Mucosa of descending colon (tissue), 3 donors: Measurements from ENCODE around the gene C22orf31. TPM values are rescaled to one million over a fixed set of nuclear protein-coding genes. Genes with fewer than 3 reads are reported as not detected.
"Not testable (repeated sequence)": the region's sequence is repeated elsewhere in the genome, so short reads cannot be mapped to it uniquely, and the experiment has no call there.

Experiments used
- ATAC-seq: fragments of 200-7000 bp; cut with Tn5 transposase; one replicate; pipeline ENCODE4 v1.9.1; 2020; ENCODE audit warnings: mild to moderate bottlenecking, moderate library complexity
- DNase-seq, 3 donors: peaks; one replicate each; pipeline ENCODE4 v3.0.0-alpha.2; 2020
- H3K36me3 ChIP-seq: fragments of 200-600 bp; one replicate; pipeline ENCODE4 v1.8.0; 2021; ENCODE audit warnings: low read depth, mild to moderate bottlenecking
- H3K4me1 ChIP-seq: fragments of 200-600 bp; one replicate; pipeline ENCODE4 v1.8.0; 2021; ENCODE audit warnings: low read depth, mild to moderate bottlenecking
- H3K4me3 ChIP-seq: fragments of 200-600 bp; one replicate; pipeline ENCODE4 v1.8.0; 2021; ENCODE audit warnings: mild to moderate bottlenecking
- H3K9me3 ChIP-seq: fragments of 200-600 bp; one replicate; pipeline ENCODE4 v1.8.0; 2021; ENCODE audit warnings: mild to moderate bottlenecking
- intact Hi-C, 2 donors: fragments of 100-400 bp; cut with DNase I in 1 of 2; cut with micrococcal nuclease in 1 of 2; formaldehyde crosslinking; loops; one replicate each; pipeline versions ENCODE4 v1.11.0 to v1.11.1; 2022; cut with DNase I, micrococcal nuclease
- total RNA-seq, 3 donors: library from RNA; stranded (reverse); fragmentation: NEBNext Ultra II Directional in 2 of 3; extraction: Animal tissue kit (Norgen Biotek cat#: 25700) in 2 of 3; gene quantifications; one replicate each; pipeline versions ENCODE4 v1.2.1 to v1.2.4, GENCODE V29; 2021 to 2023
- TF ChIP-seq, protein P1 (sequence below): fragments of 200-600 bp; IDR thresholded peaks from one replicate; pipeline ENCODE4 v1.8.0; 2022; ENCODE audit warnings: antibody characterized with exemption, mild to moderate bottlenecking
- donor health status: DM: no; HTN: no; CAD: no; lungs with moderate emphysema.
- donor health status: DM: no; HTN: no; CAD: no.
- donor health status: DM: no; HTN: yes; CAD: no.

C22orf31 gene
- total RNA-seq, 3 donors from 2014 or later = 0.41 TPM; not detected in 2

DNA sequence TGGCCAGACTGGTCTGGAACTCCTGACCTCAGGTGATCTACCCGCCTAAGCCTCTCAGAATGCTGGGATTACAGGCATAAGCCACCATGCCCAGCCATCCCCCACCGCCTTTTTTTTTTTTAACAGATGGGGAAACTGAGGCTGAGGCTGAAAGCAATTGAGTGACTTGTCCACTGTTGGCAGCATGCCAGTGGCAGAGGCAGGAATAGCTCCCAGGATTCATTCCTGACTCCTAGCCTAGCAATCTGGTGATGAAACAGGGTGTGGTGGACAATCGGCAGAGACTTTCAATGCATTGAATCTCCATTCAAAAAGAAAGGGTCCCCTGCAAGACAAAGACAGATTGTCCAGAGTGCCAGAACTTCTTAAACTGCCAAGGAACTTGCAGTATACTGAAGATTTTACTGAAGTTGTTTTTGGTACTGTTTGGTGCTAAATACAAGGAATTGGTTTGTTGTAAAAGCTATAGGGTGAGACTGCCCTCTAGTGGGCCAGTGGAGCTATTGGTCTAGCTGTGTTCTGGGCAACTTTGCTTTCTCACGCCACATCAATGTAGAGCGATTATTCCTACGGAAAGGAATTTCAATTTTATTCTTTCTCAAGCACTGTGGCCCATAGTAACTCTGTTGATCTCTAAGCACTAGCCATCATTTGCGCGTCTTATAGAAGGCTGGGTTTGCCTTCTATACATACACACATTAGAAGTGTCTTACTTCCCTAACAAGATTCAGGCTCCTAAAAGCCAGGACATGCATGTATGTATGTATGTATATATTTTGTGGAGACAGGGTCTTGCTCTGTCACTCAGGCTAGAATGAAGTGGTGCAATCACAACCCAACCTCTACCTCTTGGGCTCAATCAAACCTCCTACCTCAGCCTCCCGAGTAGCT, 21.0 kb downstream of the C22orf31 start:
- Histone ChIP-seq H3K36me3 (no peaks in the 10 kb centered on the region), H3K9me3 (no peaks in the 10 kb centered on the region), H3K4me3 (no peak overlapping the region), H3K4me1 (peaks cover 17% of the 10 kb centered on the region)
- peak; percentile 83 for ATAC-seq
- TF ChIP-seq, protein P1, sequence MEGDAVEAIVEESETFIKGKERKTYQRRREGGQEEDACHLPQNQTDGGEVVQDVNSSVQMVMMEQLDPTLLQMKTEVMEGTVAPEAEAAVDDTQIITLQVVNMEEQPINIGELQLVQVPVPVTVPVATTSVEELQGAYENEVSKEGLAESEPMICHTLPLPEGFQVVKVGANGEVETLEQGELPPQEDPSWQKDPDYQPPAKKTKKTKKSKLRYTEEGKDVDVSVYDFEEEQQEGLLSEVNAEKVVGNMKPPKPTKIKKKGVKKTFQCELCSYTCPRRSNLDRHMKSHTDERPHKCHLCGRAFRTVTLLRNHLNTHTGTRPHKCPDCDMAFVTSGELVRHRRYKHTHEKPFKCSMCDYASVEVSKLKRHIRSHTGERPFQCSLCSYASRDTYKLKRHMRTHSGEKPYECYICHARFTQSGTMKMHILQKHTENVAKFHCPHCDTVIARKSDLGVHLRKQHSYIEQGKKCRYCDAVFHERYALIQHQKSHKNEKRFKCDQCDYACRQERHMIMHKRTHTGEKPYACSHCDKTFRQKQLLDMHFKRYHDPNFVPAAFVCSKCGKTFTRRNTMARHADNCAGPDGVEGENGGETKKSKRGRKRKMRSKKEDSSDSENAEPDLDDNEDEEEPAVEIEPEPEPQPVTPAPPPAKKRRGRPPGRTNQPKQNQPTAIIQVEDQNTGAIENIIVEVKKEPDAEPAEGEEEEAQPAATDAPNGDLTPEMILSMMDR = peak; percentile 94
- intact Hi-C loops = loop anchor here in 1 of 2 donors (5.0 kb wide), 1 partner anchor 183 kb away; no protein-coding TSS in a partner anchor
- peak in 1 of 3 donors; percentile 78 for DNase-seq

DNA sequence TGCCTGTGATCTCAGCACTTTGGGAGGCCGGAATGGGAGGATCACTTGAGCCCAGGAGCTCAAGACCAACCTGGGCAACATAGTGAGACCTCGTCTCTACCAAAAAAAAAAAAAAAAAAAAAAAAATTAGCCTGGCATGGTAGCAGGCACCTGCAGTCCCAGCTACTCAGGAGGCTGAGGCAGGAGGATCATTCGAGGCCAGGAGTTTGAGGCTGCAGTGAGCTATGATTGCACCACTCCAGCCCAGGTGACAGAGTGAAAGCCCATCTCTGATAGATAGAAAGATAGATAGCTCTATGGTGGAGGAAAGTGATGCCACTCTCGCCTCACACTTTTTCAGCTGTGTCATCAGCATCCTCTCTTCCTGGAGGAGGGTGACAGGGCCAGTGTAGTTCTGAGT, 21.9 kb downstream of the C22orf31 start:
- not testable (repeated sequence) for H3K9me3 ChIP-seq, DNase-seq, H3K4me3 ChIP-seq, H3K36me3 ChIP-seq, ATAC-seq
- peaks cover 17% of the 10 kb centered on the region for H3K4me1 ChIP-seq
- intact Hi-C loops = loop anchor here (5.0 kb wide), 1 partner anchor 182 kb away; no protein-coding TSS in a partner anchor

DNA sequence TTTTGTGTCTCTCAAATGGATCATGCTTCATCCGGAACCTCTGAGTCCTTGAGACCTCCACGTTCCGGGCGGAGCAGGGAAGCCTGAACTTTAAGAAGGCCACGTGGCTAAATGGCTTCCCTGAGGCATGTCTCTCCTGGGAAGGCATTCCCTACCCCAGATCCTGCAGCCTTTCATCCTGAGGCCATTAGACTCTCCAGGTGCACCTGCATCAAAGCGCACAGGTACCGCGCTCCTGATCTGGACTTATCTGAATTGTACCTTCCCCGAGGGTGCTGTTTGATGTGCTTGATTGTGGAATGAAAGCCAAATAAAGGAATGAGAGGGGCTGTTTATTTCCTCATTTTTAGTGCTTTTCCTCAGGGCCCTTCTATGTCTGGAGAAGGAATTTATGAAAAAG, 22.5 kb downstream of the C22orf31 start:
- no peaks in the 10 kb centered on the region for H3K36me3 ChIP-seq
- TF ChIP-seq, protein P1 = no peak
- H3K9me3 ChIP-seq = no peaks in the 10 kb centered on the region
- intact Hi-C loops = loop anchor here in 1 of 2 donors (5.0 kb wide), 1 partner anchor 182 kb away; no protein-coding TSS in a partner anchor
- no peak overlapping the region for H3K4me3 ChIP-seq
- peak; percentile 40 for ATAC-seq
- no peak for DNase-seq
- H3K4me1 ChIP-seq = peaks cover 17% of the 10 kb centered on the region

DNA sequence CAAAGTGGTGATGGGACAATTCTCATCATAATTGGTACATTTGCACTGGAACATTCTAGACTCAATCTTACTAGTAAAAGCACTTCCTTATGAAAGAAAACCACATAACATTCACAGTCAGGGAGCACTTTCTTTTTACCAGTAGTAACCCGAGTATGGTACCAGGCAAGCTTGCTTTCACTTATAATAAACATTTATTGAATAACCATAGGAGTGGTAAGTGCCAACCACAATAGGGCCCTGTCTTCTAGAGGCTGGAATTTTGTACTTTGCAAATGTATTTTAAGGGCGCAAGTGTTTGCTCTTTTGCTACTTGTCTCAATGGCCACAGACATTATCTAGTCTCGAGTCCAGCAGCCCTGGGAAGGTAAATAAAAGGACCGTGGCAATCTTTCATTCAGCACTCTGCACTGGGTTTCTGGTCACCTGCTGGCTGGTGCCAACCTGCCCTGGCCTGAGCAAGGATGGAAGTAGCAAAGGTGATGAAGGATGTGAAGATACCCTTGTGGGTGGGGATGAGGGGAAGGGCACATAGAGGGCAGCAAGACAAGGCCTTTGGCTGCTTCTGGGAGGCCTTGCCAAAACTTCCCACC, 24.2 kb downstream of the C22orf31 start:
- H3K4me3 ChIP-seq = no peak overlapping the region
- TF ChIP-seq, protein P1 = no peak
- DNase-seq (no peak), ATAC-seq (peak; percentile 63)
- H3K36me3 ChIP-seq = no peaks in the 10 kb centered on the region
- intact Hi-C loops = loop anchor here in 1 of 2 donors (5.0 kb wide), 1 partner anchor 180 kb away; no protein-coding TSS in a partner anchor
- peaks cover 23% of the 10 kb centered on the region for H3K4me1 ChIP-seq
- H3K9me3 ChIP-seq = no peaks in the 10 kb centered on the region

DNA sequence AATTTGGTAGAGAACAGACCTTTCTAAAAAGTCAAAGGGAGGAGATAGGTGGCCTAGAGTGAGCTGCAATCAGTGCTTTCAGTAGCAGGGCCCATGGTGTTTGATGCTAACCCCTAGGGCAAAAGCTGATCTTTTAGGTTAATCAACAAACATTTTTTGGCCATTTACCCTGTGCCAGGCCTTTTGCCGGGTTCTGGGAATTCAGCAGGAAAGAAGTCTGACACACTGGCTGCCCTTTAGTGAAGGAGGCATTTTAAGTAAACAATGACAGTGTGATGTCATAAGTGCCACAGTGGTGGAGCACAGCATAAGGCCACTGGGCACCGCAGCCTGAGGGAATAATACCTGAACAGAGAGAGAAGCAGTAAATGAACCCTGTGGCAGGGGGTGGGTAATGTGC, 29.0 kb downstream of the C22orf31 start:
- H3K4me1 ChIP-seq = peaks cover 34% of the 10 kb centered on the region
- intact Hi-C loops = no loop called here
- no peaks in the 10 kb centered on the region for H3K9me3 ChIP-seq
- DNase-seq (no peak), ATAC-seq (peak; percentile 16)
- H3K36me3 ChIP-seq = no peaks in the 10 kb centered on the region
- TF ChIP-seq, protein P1 = no peak
- H3K4me3 ChIP-seq = no peak overlapping the region

DNA sequence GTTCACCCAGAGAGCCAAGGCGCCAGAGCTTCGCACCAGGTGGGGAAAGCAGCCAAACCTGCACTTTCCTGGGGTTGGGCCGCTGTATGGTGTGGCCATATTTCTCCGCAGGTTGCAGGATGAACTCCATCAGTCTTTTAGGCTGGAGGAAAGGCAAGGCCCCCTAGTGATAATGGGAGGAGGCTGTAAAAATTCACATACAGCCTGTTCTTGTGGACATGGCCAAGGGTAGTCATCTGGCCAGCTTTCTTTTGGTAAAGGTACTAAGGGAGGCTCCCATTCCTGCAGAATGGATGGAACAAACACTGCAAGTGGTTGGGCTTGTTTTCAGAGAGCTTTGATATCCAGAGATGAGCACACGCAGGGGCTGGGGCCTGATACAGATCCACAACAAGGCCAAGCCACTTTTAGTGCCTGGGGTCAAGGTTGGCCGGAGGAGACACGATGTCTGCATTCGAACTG, 29.6 kb downstream of the C22orf31 start:
- DNase-seq (no peak), ATAC-seq (no peak)
- Histone ChIP-seq H3K4me3 (no peak overlapping the region), H3K36me3 (no peaks in the 10 kb centered on the region), H3K4me1 (peaks cover 30% of the 10 kb centered on the region), H3K9me3 (no peaks in the 10 kb centered on the region)
- TF ChIP-seq, protein P1 = no peak
- intact Hi-C loops = no loop called here
